CD4-positive, alpha-beta T cell treated with Interleukin-21 for 1 hour (primary cell): ENCODE measurements around the gene OR5B3.
"Not testable (repeated sequence)": the region's sequence is repeated elsewhere in the genome, so short reads cannot be mapped to it uniquely, and the experiment has no call there.

ENCODE experiments used
- DNase-seq: peaks from one replicate; pipeline ENCODE4 v3.0.0-alpha.2; 2020

The OR5B3 gene

DNA sequence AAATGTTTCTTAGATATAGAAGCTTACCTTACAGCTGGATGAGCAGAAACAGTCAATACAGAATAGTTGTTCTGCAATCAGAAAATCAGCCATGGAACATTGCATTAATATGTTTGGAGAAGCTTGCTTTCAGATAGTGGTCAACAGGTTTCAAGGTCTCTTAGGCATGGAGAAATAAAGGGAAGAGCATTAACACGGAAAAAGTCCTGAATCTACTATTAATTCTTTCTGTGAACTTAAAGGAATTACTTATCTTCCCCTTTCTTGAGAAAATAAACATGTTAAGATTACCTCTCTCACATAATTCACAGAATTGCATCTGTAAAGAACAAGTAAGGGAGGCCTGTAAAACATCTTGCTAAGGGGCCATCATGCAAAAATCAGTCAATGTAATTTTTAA is at the start of gene OR5B3:
Gene OR5B3 (minus strand): TSS at position 101 of the 400 bp plus-strand sequence. CDS start 3,465 bp downstream, outside the sequence.
- DNase-seq: no peak

GRCh38 chr11:58451585-58451984 is 44.9 kb upstream of the OR5B3 start:
- DNase-seq: no peak

DNA sequence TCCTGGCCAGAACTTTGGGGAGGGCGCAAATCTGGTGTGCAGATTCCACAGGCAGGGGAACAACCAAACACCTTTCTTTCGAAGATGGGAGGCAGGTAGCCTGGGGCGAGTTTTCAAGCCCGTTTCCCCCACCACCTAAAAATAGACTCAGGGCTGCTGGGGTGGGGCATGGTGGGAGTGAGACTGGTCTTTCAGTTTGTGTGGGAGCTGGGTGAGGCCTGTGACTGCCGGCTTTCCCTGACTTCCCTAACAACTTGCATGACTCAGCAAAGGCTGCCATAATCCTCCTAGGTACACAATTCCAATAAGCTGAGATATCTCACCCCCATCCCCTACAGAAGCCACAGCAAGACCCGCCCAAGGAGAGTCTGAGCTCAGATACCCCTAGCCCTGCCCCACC is 39.6 kb upstream of the OR5B3 start:
- no peak for DNase-seq

- DNase-seq: no peak
These were observed 37.6 kb upstream of the OR5B3 start for GRCh38 chr11:58444300-58444699.

GRCh38 chr11:58442136-58442535 is 35.5 kb upstream of the OR5B3 start, which contains the start of gene OR5B12:
TSS of gene OR5B12 (minus strand) at chr11:58442236. CDS start at chr11:58440151, 2,085 bp downstream.
- DNase-seq: no peak

DNA sequence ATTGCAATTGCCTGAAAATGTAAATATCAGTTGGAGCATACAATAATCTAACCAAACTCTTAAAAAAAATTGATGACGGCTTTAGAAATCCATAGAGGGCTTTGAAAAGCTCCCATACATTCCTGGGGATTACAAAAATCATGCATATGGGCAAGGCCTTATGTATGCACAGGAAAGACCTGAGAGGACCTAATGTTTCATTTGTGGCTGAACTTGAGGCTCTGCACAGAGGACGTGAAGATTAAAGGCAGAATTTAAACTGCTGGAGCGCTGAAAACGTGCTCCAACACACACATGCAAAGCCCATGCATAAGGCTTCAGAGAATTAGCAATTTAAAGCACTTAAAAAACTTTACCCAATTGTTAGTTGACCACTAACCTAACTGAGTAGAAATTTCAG is 31.8 kb upstream of the OR5B3 start:
- no peak for DNase-seq

DNA sequence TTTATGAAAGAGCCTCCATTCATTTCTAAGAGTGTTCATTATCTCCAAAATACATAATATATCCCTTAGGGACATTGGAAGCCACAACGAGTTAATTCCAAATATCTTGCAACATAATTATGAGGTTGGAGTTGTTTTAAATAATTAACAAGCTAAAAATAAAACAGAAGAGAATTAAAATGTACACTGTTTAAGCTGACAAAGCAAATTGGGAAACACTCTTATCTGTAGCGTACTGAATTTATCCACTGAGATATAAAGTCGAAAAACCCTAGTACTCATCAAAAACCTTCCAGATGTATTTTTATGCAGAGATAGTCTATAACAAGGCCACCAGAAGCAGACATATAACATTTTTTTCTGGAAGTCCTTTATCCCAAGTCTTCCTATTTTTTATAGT is 27.5 kb upstream of the OR5B3 start:
- DNase-seq: no peak

GRCh38 chr11:58433638-58434203 is 27.0 kb upstream of the OR5B3 start:
- DNase-seq: no peak

DNA sequence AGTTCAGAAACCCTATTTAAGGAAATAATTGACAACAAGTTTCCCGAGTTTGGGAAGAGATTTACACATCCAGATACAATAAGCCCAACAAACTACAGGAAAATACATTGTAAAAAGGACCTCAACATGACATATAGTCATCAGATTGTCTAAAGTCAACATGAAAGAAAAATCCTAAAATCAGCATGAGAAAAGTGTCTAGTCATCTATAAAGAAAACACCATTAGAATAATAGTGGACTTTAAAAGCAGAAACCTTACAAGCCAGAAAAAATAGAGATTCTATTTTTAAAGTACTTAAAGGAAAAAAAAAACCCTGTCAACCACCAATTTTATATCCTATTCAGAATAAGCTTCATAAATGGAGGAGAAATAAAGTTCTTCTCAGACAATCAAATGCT is 22.6 kb upstream of the OR5B3 start:
- no peak for DNase-seq

DNA sequence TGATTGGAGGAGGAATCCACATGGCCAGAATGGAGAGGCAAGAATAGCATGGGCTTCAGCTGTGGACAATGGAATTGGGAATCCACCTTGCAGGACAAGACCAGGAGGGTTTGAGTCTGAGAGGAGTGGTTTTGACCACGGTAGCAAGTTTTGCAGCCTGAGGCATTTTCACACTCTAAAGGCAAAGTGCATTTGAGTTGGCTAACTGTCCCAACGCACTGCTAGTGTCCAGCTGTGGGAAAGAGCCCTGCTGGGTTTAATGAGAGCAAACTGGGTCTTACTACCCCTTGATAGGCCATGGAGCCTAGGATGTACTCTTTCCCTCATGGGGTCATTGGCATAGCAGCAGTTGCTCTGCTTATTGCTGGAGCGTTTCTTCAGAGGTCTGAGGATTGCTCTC is 21.3 kb upstream of the OR5B3 start, which contains the start of gene OR5B2:
Gene OR5B2 (minus strand): TSS at position 101 of the 400 bp plus-strand sequence. CDS start 4,860 bp downstream, outside the sequence.
- no peak for DNase-seq

DNA sequence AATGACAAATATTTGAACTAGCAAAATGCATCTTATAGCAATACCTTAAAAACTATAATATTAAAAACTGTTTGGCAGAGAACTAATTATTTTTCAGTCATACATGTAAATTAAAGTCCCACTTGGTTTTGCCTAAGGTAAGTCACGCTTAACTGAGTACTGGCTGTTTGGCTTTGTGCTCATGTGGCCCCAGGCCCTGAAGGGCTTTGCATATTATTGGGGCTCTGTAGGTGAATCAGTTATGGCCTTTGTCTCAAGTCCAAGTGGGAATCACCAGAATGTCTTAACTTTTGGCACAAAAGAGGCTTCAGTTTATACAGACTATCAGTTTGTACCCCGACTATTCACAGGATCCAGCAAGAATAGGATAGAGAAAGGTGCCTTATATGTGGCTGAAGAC is 7.1 kb downstream of the OR5B3 start:
- not testable (repeated sequence) for DNase-seq

- DNase-seq: no peak
These were observed 11.1 kb downstream of the OR5B3 start for GRCh38 chr11:58395581-58395980.

GRCh38 chr11:58394195-58394594 is 12.5 kb downstream of the OR5B3 start:
- no peak for DNase-seq

DNA sequence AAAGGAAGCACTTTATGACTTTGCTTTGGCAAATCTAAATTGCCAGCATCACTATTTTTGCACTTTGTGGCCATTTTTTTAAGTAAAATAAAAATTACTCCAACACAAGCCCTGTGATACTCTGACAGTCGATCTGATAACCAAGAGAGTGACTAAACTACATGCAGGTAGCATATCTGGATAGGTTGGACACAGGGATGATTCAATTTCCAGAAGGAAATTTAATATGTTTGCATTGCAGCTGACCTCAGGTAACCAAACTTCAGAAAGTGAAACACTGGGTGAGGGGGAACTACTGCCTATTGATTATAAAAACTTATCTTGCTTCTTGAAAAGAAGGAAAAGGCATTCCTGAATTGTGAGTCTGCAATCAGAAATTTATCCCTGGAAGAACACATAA is 13.9 kb downstream of the OR5B3 start:
- no peak for DNase-seq

DNA sequence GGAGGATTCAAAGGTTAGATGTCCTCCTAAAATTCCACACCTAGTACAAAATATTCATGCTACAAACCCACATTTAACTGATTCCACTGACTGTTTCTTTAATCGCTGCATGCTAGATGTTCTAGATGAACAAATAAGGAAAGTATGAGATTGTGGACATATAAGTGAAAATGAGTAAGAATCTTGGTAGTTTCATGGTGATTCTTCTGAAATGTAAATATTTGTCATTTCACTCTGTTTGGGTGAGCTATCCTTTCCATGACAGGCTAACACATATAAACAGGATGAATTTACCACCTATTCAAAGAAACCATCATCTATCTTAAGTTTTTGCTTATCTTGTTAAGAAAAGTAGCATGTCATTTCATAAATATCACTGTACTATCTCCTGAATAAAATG is 14.8 kb downstream of the OR5B3 start:
- no peak for DNase-seq

GRCh38 chr11:58390551-58391063 is 16.1 kb downstream of the OR5B3 start:
- no peak for DNase-seq

DNA sequence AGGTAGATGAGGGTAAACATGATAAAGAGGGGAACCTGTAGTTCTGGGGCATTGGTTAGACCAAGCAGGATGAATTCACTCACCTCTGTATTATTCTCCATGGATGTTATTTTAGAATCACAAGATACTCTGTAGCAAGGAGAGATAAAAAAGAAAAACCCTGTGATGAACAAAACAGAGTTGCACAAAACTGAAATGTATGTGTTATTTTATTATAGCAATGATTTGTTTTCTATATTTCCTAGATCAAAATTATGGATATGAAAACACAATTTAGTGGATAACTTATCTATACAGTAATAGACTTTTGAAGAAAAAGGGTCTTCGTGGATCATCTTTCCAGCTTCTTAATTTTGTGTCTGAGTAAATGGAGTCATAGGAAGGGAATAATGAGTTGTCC is 47.7 kb downstream of the OR5B3 start, which contains the start of gene OR5B17:
Gene OR5B17 (minus strand): TSS at position 101 of the 400 bp plus-strand sequence. CDS start 0 bp downstream, at position 101.
- DNase-seq: no peak

GRCh38 chr11:58354727-58355126 is 51.9 kb downstream of the OR5B3 start:
- DNase-seq: no peak
